Activated naive CD4-positive, alpha-beta T cell treated with anti-CD3 and anti-CD28 coated beads, Interleukin-2, amount 50 U/mL, for 24 hours (primary cell): Measurements from ENCODE around the gene RNF11.
A peak's percentile ranks its signal among the peaks of the same experiment; 100 is the strongest.
"Not testable (repeated sequence)": the region's sequence is repeated elsewhere in the genome, so short reads cannot be mapped to it uniquely, and the experiment has no call there.

Source experiments
- H3K27ac Mint-ChIP-seq: one replicate; pipeline ENCODE4 v1.8.0; 2021; ENCODE audit warnings: mild to moderate bottlenecking, mixed read lengths
- H3K27me3 Mint-ChIP-seq: one replicate; pipeline ENCODE4 v1.8.0; 2021; ENCODE audit warnings: mixed read lengths
- H3K36me3 Mint-ChIP-seq: one replicate; pipeline ENCODE4 v1.8.0; 2021; ENCODE audit warnings: mixed read lengths
- H3K4me1 Mint-ChIP-seq: one replicate; pipeline ENCODE4 v1.8.0; 2021; ENCODE audit warnings: mixed read lengths
- H3K4me3 Mint-ChIP-seq: one replicate; pipeline ENCODE4 v1.8.0; 2021; ENCODE audit warnings: mild to moderate bottlenecking, mixed read lengths
- H3K9me3 Mint-ChIP-seq: one replicate; pipeline ENCODE4 v1.8.0; 2021; ENCODE audit warnings: mixed read lengths

RNF11 gene

GRCh38 chr1:51219022-51219421, 17.1 kb upstream of the RNF11 start:
- H3K27ac Mint-ChIP-seq = no peak overlapping the region
- H3K4me3 Mint-ChIP-seq = no peak overlapping the region

GRCh38 chr1:51221529-51221928, 14.5 kb upstream of the RNF11 start:
- H3K4me1 Mint-ChIP-seq = not testable (repeated sequence)

More at GRCh38 chr1:51219022-51219421, 17.1 kb upstream of the RNF11 start:
- Mint-ChIP-seq H3K9me3 (no peaks in the 10 kb centered on the region), H3K4me1 (peaks cover 18% of the 10 kb centered on the region), H3K27me3 (no peaks in the 10 kb centered on the region), H3K36me3 (no peaks in the 10 kb centered on the region)

DNA sequence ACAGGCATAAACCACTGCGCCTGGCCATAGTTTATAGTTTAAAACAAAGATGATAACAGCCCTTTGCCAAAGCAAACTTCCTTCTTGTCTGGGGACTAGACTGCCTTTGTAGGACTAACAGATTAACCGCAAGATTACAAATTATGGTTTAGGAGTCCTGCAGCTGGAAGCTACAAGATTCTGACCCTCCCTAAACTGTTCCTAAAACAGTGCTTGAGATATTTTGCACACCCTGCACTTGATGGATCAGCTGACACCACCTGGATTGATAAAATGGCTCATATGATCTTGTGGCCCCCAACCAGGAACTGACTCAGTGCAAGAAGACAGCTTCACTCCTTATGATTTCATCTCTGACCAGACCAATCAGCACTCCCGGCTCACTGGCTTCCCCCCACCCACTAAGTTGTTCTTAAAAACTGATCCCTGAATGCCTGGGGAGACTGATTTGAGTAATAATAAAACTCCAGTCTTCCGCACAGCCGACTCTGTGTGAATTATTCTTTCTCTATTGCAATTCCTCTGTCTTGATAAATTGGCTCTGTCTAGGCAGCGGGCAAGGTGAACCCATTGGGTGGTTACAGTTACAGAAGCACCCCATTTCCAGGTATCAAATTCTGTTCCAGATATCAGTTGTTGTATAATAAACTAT, 13.8 kb upstream of the RNF11 start:
- no peak overlapping the region for H3K27ac Mint-ChIP-seq
- no peak overlapping the region for H3K4me3 Mint-ChIP-seq
- H3K4me1 Mint-ChIP-seq = no peaks in the 10 kb centered on the region
- no peaks in the 10 kb centered on the region for H3K36me3 Mint-ChIP-seq
- H3K9me3 Mint-ChIP-seq = no peaks in the 10 kb centered on the region
- peaks cover 2% of the 10 kb centered on the region for H3K27me3 Mint-ChIP-seq

More at GRCh38 chr1:51221529-51221928, 14.5 kb upstream of the RNF11 start:
- H3K4me3 Mint-ChIP-seq, H3K9me3 Mint-ChIP-seq, H3K27ac Mint-ChIP-seq, H3K27me3 Mint-ChIP-seq, H3K36me3 Mint-ChIP-seq: not testable (repeated sequence)

- Mint-ChIP-seq H3K36me3 (no peaks in the 10 kb centered on the region), H3K4me1 (no peaks in the 10 kb centered on the region), H3K27me3 (peaks cover 2% of the 10 kb centered on the region), H3K9me3 (no peaks in the 10 kb centered on the region), H3K27ac (no peak overlapping the region), H3K4me3 (no peak overlapping the region)
These were observed 13.3 kb upstream of the RNF11 start for GRCh38 chr1:51222809-51223208.

DNA sequence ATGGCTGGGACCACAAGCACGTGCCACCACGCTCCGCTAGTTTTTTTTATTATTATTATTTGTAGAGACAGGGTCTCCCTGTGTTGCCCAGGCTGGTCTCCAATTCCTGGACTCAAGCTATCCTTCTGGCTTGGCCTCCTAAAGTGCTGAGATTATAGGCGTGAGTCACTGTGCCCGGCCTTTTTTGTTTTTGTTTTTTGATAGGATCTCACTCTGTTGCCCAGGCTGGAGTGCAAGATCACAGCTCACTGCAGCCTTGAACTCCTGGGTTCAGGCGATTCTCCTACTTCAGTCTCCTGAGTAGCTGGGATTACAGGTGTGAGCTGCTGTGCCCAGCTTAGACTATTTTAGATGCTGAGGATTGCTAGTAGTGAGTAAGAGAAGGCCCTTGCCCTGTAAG, 11.8 kb upstream of the RNF11 start:
- no peaks in the 10 kb centered on the region for H3K36me3 Mint-ChIP-seq
- H3K9me3 Mint-ChIP-seq = no peaks in the 10 kb centered on the region
- H3K27ac Mint-ChIP-seq = no peak overlapping the region
- H3K4me3 Mint-ChIP-seq = no peak overlapping the region
- no peaks in the 10 kb centered on the region for H3K4me1 Mint-ChIP-seq
- H3K27me3 Mint-ChIP-seq = peaks cover 2% of the 10 kb centered on the region

GRCh38 chr1:51227231-51227960, 8.7 kb upstream of the RNF11 start:
- not testable (repeated sequence) for H3K4me3 Mint-ChIP-seq, H3K9me3 Mint-ChIP-seq, H3K36me3 Mint-ChIP-seq, H3K27ac Mint-ChIP-seq, H3K4me1 Mint-ChIP-seq, H3K27me3 Mint-ChIP-seq

DNA sequence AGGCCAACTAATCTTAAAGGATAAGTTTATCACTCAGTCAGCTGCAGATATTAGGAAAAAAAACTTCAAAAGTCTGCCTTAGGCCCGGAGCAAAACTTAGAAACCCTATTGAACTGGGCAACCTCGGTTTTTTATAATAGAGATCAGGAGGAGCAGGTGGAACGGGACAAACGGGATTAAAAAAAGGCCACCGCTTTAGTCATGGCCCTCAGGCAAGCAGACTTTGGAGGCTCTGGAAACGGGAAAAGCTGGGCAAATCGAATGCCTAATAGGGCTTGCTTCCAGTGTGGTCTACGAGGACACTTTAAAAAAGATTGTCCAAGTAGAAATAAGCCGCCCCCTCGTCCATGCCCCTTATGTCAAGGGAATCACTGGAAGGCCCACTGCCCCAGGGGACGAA, 7.6 kb upstream of the RNF11 start:
- H3K36me3 Mint-ChIP-seq, H3K4me3 Mint-ChIP-seq, H3K27me3 Mint-ChIP-seq, H3K9me3 Mint-ChIP-seq, H3K27ac Mint-ChIP-seq, H3K4me1 Mint-ChIP-seq: not testable (repeated sequence)

DNA sequence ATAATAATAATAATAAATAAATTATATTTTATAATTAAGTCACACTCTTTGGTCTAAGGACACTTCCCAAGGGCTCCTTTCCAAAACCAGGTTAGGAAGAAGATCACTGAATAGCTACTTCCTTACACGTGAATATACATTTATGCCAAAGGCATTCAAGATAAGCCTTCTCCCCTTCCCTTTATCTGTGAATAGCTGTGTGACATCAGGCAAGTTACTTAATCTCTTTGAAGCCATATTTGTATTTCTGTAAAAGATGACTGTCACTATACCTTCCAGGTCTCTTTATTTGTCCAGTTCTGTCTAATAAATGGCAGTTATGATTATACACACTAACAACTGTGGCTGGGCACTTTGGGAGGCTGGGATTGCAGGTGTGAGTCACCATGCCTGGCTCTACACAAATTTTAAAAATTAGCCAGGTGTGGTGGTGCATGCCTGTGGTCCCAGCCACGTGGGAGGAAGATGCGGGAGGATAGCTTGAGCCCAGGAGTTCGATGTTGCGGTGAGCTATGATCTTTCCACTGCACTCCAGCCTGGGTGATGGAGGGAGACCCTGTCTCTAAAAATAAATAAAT, 5.5 kb upstream of the RNF11 start:
- peaks cover 14% of the 10 kb centered on the region for H3K4me1 Mint-ChIP-seq
- no peak overlapping the region for H3K4me3 Mint-ChIP-seq
- no peak overlapping the region for H3K27ac Mint-ChIP-seq
- H3K27me3 Mint-ChIP-seq = peaks cover 2% of the 10 kb centered on the region
- H3K9me3 Mint-ChIP-seq = no peaks in the 10 kb centered on the region
- H3K36me3 Mint-ChIP-seq = no peaks in the 10 kb centered on the region

DNA sequence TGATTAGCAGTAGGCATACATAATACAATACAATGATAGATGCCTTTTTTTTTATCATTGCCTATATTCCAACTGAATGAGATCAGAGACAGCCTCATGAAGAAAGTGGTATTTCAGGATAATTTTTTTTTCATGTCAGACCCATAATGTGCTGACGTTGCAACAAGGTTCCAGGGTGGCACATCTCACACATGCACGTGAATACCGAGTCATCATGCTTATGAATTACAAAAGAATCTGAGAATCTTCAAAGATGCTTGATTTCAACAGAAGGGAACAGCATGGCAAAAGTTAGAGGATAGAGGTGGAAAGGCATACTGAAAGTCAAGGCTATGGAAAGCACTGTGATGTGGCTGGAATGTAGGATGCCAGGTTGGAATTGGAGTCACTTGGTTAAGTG, 5.0 kb upstream of the RNF11 start:
- H3K4me3 Mint-ChIP-seq = no peak overlapping the region
- peaks cover 18% of the 10 kb centered on the region for H3K4me1 Mint-ChIP-seq
- peak overlapping the region; percentile 55 for H3K27ac Mint-ChIP-seq
- H3K27me3 Mint-ChIP-seq = peaks cover 2% of the 10 kb centered on the region
- no peaks in the 10 kb centered on the region for H3K36me3 Mint-ChIP-seq
- no peaks in the 10 kb centered on the region for H3K9me3 Mint-ChIP-seq

GRCh38 chr1:51231896-51232295, 4.2 kb upstream of the RNF11 start:
- Mint-ChIP-seq H3K36me3 (no peaks in the 10 kb centered on the region), H3K4me1 (peaks cover 18% of the 10 kb centered on the region), H3K9me3 (no peaks in the 10 kb centered on the region), H3K4me3 (no peak overlapping the region), H3K27me3 (peaks cover under 1% of the 10 kb centered on the region), H3K27ac (no peak overlapping the region)

DNA sequence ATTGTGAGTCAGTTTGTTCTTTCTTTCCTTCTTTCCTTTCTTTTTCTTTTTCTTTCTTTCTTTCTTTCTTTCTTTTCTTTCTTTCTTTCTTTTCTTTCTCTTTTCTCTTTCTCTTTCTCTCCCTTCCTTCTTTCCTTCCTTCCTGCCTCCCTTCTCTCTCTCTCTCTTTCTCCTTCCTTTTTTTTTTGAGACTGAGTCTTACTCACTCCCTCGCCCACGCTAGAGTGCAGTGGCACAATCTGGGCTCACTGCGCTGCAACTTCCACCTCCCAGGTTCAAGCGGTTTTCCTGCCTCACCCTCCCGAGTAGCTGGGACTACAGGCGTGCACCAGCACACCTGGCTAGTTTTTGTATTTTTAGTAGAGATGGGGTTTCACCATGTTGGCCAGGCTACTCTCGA, 1.8 kb upstream of the RNF11 start:
- not testable (repeated sequence) for H3K36me3 Mint-ChIP-seq, H3K27me3 Mint-ChIP-seq, H3K9me3 Mint-ChIP-seq, H3K4me3 Mint-ChIP-seq, H3K27ac Mint-ChIP-seq
- H3K4me1 Mint-ChIP-seq = peaks cover 18% of the 10 kb centered on the region

DNA sequence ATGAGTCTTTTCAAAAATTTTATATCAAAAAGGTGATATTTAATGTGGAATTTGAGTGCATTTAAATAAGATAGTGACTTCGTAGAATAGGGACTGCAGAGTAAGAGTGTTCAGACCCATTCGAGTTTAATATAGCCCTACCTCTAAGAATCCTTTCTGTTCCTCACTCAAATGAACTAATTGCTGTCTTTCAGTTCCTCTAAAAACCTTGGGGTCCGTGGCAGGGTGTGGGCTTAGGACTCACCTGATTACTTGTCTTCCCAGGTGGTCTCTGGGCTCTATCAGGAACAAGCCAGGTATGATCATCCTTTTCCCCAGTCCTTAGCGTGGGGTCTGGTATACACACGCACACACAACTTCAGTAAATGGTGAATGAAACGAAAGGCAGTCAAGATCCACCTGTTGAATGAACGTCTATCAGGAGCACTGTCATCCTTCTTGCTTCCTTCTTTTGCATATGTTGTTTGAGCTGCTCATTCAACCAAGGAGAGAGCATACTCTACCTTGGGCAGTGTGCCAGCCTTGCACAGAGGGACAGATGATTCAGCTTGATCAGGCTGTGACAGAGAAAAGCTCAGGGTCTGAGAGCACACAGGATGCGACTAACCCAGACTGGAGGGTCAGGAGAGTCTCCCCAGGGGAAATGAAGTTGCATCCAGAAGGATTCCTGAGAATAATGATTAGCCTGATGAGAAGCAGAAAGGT, 1.2 kb upstream of the RNF11 start:
- Mint-ChIP-seq H3K27ac (peak overlapping the region; percentile 77), H3K9me3 (no peaks in the 10 kb centered on the region), H3K4me1 (peaks cover 18% of the 10 kb centered on the region), H3K36me3 (no peaks in the 10 kb centered on the region), H3K4me3 (peak overlapping the region; percentile 94), H3K27me3 (no peaks in the 10 kb centered on the region)

GRCh38 chr1:51236531-51237350, 668 bp downstream of the RNF11 start:
- H3K4me1 Mint-ChIP-seq = peaks cover 25% of the 10 kb centered on the region
- H3K9me3 Mint-ChIP-seq = no peaks in the 10 kb centered on the region
- H3K4me3 Mint-ChIP-seq = no peak overlapping the region
- no peak overlapping the region for H3K27ac Mint-ChIP-seq
- H3K27me3 Mint-ChIP-seq = no peaks in the 10 kb centered on the region
- H3K36me3 Mint-ChIP-seq = no peaks in the 10 kb centered on the region

DNA sequence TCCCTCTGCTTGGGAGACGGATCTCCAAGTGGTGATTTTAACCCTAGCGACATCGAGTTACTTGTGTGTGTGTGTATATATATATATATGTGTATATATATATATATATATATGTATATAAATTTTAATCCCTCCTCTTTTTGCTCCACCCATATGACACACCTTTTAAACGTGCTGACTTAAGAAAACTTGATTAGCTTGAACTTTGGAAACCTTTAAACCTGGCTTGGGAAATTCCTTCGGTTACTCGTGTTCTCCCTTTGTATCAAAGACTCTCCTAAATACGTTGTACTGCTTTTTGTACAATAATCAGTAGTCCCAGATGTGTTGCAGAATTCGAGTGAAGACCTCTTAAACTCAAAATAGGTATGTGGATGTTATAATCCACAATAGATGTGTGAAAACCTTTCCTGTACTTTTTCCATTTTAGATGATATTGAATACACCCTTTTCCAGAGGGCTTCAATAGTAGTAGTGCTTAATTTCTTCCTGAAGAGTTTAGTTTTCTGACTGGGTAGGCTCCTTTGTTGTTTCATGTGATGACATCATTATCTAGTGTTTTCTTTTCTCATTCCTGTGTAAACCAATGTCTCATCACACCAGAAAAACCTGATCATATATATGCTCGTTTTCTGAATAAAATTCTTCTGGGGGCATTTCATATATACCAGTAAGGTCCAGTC, 1.4 kb downstream of the RNF11 start:
- Mint-ChIP-seq H3K27ac (no peak overlapping the region), H3K4me3 (no peak overlapping the region), H3K9me3 (no peaks in the 10 kb centered on the region), H3K4me1 (peaks cover 29% of the 10 kb centered on the region), H3K27me3 (no peaks in the 10 kb centered on the region), H3K36me3 (no peaks in the 10 kb centered on the region)

DNA sequence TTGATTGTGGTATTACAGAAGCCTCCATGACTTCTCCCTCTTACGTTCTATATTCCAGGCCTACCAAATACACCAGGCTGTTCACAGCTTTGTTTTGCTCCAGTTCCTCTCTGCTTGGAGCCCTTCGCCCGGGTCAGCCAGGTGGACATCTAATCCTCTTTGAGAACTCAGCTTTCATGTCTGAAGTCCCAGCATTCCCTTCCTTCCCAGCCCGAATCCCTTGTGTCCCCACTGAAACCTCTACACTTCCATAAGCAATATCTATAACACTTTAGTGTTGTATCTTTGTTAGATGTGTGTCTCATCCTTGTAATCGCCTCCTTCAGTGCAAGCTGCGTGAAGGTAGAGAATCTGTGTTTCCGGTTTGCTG, 1.9 kb downstream of the RNF11 start:
- Mint-ChIP-seq H3K9me3 (no peaks in the 10 kb centered on the region), H3K4me1 (peaks cover 34% of the 10 kb centered on the region), H3K4me3 (no peak overlapping the region), H3K27ac (no peak overlapping the region), H3K27me3 (no peaks in the 10 kb centered on the region), H3K36me3 (peaks cover 2% of the 10 kb centered on the region)
